CD4-positive, alpha-beta T cell treated with Interleukin-1 beta for 1 hour (primary cell): Measurements from ENCODE around the gene SLC7A6OS.

ENCODE experiments used
- DNase-seq, 2 donors: peaks; one replicate each; pipeline ENCODE4 v3.0.0-alpha.2; 2020 to 2022

Gene SLC7A6OS

GRCh38 chr16:68249371-68249770 lies 61.4 kb downstream of the SLC7A6OS start:
- DNase-seq, result no peak
